Measurements from ENCODE around the gene ANGPTL4. TPM values are rescaled to one million over a fixed set of nuclear protein-coding genes. Genes with fewer than 3 reads are reported as not detected.
"Not testable (repeated sequence)": the region's sequence is repeated elsewhere in the genome, so short reads cannot be mapped to it uniquely, and the experiment has no call there.

The ANGPTL4 gene
- total and polyA plus RNA-seq, 9 of the 15 experiments (the other 6 are each of a cell fraction or from before 2014, with no cell fraction given): 0.05 to 0.77 (median 0.22) TPM; not detected in 4

GRCh38 chr19:8314981-8315640 is 48.8 kb upstream of the ANGPTL4 start:
- H2AFZ ChIP-seq (ENCODE audit: low read depth, low read length); H3K27ac ChIP-seq (ENCODE audit: extremely low read depth, low read depth, low read length); H3K9ac ChIP-seq (ENCODE audit: insufficient read depth in 1 of 2, low read depth in 2 of 2, low read length in 2 of 2); H4K20me1 ChIP-seq (replicated peaks; ENCODE audit: control insufficient read depth, insufficient read depth, low read length); H3K4me2 ChIP-seq (ENCODE audit: insufficient read depth, low read length); intact Hi-C loops (cut with micrococcal nuclease); H3K9me3 ChIP-seq (replicated peaks; ENCODE audit: control insufficient read depth, insufficient read depth, low read depth, low read length); in situ Hi-C loops (cut with MboI); H3K4me3 ChIP-seq; H3K27me3 ChIP-seq (ENCODE audit: control insufficient read depth in 2 of 2, insufficient read depth in 2 of 2, low read length in 2 of 2); CTCF ChIA-PET (ENCODE audit: low intra/inter-chr PET ratio); POLR2A ChIA-PET; H3K9me1 ChIP-seq (ENCODE audit: control insufficient read depth, insufficient read depth, low read length); ATAC-seq; DNase-seq (ENCODE audit: extremely low read depth in 1 of 4, low spot score in 3 of 4): not testable (repeated sequence)
- WGBS (ENCODE audit: insufficient coverage, low coverage, missing lambda C conversion rate): 89% methylated on average over 9 of the region's 11 CpGs
- peaks cover 10% of the 10 kb centered on the region for H3K79me2 ChIP-seq (ENCODE audit: control insufficient read depth, insufficient read depth, low read length)
- TSS peak; percentile 7 for BruUV-seq (replicated peaks)
- peak; percentile 26 for FAIRE-seq
- peaks cover 0 to 13% of the 10 kb centered on the region in 2 experiments; a peak in 3 of 5 replicates for H3K4me1 ChIP-seq (replicated peaks in 1 of 2; ENCODE audit: control insufficient read depth in 2 of 2, insufficient read depth in 2 of 2, low read length in 2 of 2)
- peaks cover 65% of the 10 kb centered on the region; the same call in 2 of the 3 replicates for H3K36me3 ChIP-seq (ENCODE audit: control insufficient read depth, insufficient read depth, low read length)

- in situ Hi-C loops (cut with MboI): no loop called here
- H2AFZ ChIP-seq (ENCODE audit: low read depth, low read length): no peak overlapping the region
- WGBS (ENCODE audit: insufficient coverage, low coverage, missing lambda C conversion rate): 91% methylated on average over 14 of the region's 14 CpGs
- BruUV-seq (replicated peaks): no TSS peak
- H4K20me1 ChIP-seq (replicated peaks; ENCODE audit: control insufficient read depth, insufficient read depth, low read length): no peaks in the 10 kb centered on the region
- no peak overlapping the region for H3K4me3 ChIP-seq
- peaks cover 25% of the 10 kb centered on the region for H3K79me2 ChIP-seq (ENCODE audit: control insufficient read depth, insufficient read depth, low read length)
- H3K9ac ChIP-seq (ENCODE audit: insufficient read depth in 1 of 2, low read depth in 2 of 2, low read length in 2 of 2): peak overlapping the region in 1 of 2 experiments; percentile 43; a peak in 2 of 4 replicates
- TF ChIP-seq ARID3A (IDR thresholded peaks at IDR 0.05; ENCODE audit: borderline replicate concordance, low read depth, low read length): no peak
- 0 out of 2 replicates have a peak, but pooled peaks have one; percentile 25 for TF ChIP-seq POLR2A (conservative IDR thresholded peaks at IDR 0.05)
- TF ChIP-seq ZNF778 (CRISPR knock-in tag; IDR thresholded peaks at IDR 0.05): no peak
- 0 out of 2 replicates have a peak, but pooled peaks have one; percentile 32 for TF ChIP-seq POLR2G (IDR thresholded peaks at IDR 0.05; ENCODE audit: low read depth, low read length)
- TF ChIP-seq SIX5 (IDR thresholded peaks at IDR 0.05; ENCODE audit: borderline replicate concordance in 1 of 2, insufficient read depth in 1 of 2, low read depth in 1 of 2, low read length in 2 of 2): no peak
- peak; percentile 37 for TF ChIP-seq RBFOX2 (IDR thresholded peaks at IDR 0.05; ENCODE audit: low read depth, low read length)
- no peak for TF ChIP-seq ZNF76 (CRISPR knock-in tag; IDR thresholded peaks at IDR 0.05; ENCODE audit: borderline replicate concordance)
- peaks cover 0 to 12% of the 10 kb centered on the region in 2 experiments; a peak in 3 of 5 replicates for H3K4me1 ChIP-seq (replicated peaks in 1 of 2; ENCODE audit: control insufficient read depth in 2 of 2, insufficient read depth in 2 of 2, low read length in 2 of 2)
- H3K4me2 ChIP-seq (ENCODE audit: insufficient read depth, low read length): no peak overlapping the region
- intact Hi-C loops (cut with micrococcal nuclease): no loop called here
- CTCF ChIA-PET (ENCODE audit: low intra/inter-chr PET ratio): interaction anchor here (0.5 kb wide), 1 partner anchor 265 kb away, joined by 4 read pairs; no protein-coding TSS in a partner anchor
- POLR2A ChIA-PET: interaction anchor here (0.6 to 1.3 kb wide), 3 partner anchors 13 to 1861 kb away, joined by 3 to 6 read pairs (median 3); no protein-coding TSS in a partner anchor
- H3K36me3 ChIP-seq (ENCODE audit: control insufficient read depth, insufficient read depth, low read length): peaks cover 57% of the 10 kb centered on the region; the same call in 2 of the 3 replicates
- FAIRE-seq: no peak
- DNase-seq (ENCODE audit: extremely low read depth in 1 of 4, low spot score in 3 of 4): peak in 1 of 4 experiments; percentile 4
- no peak overlapping the region for H3K27ac ChIP-seq (ENCODE audit: extremely low read depth, low read depth, low read length)
- H3K9me3 ChIP-seq (replicated peaks; ENCODE audit: control insufficient read depth, insufficient read depth, low read depth, low read length): no peaks in the 10 kb centered on the region
- no peak for ATAC-seq
- no peaks in the 10 kb centered on the region for H3K9me1 ChIP-seq (ENCODE audit: control insufficient read depth, insufficient read depth, low read length)
- no peaks in the 10 kb centered on the region for H3K27me3 ChIP-seq (ENCODE audit: control insufficient read depth in 2 of 2, insufficient read depth in 2 of 2, low read length in 2 of 2)
Measured at GRCh38 chr19:8316351-8317125, 47.4 kb upstream of the ANGPTL4 start.
